SW 1271 (cell line): ENCODE results near the gene RAB20.
"Not testable (repeated sequence)": the region's sequence is repeated elsewhere in the genome, so short reads cannot be mapped to it uniquely, and the experiment has no call there.

ENCODE experiments used
- DNase-seq, 2 experiments: peaks; one replicate each; lab custom pipeline; 2025; lab: John Stamatoyannopoulos, UW

The RAB20 gene

DNA sequence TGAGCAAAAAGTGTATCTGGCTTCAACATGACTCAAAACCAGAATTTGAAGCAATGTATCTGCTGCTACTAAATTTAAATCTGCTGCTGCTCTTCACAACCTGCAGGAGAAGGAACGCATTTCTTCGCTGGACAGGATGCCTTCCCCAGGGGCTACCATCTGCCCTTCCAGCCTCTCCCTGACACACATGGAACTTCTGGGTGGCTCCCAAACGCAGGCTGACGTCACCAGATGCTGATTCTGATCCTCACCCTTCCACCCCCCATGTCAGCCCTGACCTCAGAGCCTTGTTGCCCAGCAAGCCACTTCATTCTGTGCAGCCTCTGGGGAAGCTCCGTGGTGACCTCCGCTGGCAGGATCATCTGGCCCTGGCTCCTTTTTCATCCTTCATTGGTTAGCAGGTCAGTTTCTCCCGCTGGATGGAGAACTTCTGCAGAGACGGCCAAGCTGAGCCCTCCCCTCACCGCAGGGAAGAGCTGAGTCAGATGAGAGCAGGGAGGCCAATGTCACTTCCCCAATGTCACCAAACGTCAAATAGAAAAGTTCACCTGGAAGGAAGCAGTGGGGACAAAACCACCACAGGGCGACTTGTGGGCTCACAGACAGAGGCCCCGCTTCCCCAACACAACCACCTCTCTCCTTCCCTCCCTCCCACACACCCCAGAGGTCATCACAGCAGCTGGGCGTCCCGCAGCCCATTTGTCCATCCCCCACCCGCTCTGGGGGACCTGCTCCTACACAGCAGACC lies 14.0 kb upstream of the RAB20 start:
- no peak for DNase-seq

DNA sequence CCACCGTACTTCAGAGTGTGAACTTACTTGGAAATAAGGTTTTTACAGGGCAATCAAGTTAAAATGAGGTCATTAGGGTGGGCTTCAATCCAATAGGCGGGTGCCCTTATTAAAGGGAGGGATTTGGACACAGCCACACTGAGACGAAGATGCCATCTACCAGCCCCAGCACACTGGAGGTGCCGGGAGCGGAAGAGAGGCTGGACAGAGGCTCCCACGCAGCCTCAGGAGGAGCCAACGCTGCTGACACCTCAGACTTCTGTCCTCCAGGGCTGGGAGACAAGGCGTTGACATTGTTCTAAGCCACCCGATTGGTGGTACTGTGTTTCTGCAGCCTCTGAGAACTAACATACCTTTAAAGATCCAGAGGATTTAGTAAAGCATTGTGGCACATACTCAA lies 12.6 kb upstream of the RAB20 start:
- DNase-seq, result no peak

DNA sequence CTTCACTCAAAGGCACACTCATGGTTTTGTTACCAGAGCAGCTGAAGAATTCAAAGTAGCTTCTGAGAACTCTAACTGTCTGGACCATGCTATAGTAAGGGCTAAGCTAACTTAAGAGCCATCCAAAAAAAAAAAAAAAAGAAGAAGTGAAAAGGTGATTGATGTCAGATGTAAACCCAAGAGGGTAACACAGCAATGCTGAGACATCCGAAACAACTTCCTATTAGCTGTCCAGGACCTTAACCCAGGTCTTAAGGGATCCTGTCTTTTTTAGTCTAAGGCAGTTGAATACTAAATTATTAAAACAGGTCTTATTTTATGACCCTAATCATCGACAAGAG lies 11.2 kb upstream of the RAB20 start:
- no peak for DNase-seq

DNA sequence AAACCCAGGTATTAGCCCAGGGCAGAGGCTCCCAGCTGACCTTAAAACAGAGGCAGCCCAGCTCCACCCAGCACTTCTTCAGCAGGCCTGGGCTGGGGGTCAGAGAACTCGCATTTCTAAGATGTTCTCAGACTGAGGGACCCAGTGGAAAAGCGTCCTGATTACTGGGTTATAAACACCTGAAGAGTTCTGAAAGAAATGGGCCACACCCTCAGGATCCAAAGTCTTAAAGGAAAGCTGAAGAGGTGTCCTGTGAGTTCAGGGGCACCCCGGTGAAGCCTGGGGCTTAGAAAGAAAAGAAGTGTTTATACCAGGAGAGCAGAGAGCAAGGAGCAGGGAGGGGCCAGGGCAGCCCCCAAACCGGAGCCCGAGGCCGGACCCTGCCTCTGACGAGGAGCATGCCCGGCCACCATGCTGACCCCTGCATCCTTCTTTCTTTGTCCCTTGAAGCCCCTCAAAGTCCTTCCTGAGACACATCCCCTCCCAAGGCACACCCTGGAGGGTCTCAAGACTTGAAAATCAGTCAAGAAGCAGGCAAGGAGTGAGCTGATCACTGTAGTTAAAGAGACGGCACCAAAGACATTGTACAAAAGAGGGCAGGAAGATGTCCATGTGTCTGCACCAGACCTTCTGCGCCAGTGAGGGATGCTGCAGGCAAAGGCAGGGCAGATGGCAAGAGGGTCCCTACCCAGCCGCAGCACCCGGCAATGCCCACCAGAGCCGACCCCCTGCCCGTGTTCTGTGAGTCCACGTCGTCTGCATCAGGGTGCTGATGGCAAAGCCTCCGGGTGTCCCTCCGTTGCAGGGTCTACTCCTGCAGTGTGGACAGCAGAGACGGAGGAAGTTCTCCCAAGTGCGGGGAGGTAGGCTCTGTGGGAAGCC lies 10.6 kb upstream of the RAB20 start:
- no peak for DNase-seq

DNA sequence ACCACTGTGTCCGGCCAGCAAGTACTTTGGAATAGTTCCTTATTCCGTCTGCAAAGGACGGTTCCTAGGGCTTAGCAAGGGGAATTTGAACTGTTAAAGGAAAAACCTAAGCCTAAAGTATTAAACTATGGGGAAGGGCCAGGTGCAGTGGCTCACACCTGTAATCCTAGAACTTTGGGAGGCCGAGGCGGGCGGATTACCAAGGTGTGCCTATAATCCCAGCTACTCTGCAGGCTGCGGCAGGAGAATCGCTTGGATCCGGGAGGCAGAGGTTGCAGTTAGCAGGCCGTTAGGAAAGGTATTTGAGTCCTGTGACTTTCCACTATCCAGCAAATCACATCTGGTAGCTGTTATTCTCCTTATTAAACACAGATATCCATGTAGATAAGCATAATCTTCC lies 9.4 kb upstream of the RAB20 start:
- DNase-seq, result no peak

DNA sequence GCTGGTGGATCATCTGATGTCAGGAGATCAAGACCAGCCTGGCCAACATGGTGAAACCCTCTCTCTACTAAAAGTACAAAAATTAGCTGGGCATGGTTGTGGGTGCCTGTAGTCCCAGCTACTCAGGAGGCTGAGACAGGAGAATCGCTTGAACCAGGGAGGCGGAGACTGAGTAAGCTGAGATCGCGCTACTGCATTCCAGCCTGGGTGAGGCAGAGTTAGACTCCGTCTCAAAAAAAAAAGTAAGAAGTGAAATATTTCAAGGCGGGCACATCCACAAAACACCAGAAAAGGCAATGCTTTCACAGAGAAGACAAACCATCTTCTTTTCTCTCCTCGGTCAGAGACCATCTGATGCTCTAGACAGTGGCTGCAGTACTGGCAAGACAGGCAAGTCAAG lies 8.4 kb upstream of the RAB20 start:
- DNase-seq, result not testable (repeated sequence)

DNA sequence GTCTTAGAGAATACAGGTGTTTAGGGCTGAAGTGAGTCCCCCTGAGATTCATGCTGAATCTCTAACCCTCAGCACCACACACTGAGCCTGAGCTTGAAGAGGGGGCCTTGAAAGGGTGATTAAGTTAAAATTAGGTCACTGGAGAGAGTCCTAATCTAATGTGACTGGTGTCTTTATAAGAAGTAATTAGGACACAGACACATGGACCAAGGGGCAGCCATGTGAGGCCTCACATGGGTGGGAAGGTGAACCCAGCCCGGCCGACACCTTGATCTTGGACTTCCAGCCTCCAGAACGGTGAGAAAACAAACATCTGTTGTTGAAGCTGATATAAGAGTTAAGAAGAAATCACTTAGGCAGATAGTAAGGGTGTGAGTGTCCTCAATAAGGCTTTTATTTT lies 7.1 kb upstream of the RAB20 start:
- no peak for DNase-seq

DNA sequence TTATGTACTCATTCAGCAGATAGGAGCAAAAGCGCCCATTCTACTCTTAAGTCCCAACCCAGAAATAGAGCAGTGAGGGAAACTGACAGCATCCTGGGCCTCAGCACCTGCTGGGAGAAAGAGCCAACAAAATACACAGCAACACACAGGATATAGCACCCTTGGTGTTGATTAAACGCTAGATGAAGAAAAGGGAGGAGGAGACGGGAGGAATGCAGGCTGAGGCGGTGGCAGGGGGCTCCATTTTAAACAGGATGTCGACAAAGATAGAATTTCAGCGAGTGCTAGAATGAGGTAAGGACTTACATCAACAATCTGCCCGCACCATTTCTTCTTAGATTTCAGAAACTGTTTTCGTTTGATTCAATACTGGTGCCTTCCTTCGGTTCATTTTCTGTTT lies 4.6 kb upstream of the RAB20 start:
- no peak for DNase-seq

DNA sequence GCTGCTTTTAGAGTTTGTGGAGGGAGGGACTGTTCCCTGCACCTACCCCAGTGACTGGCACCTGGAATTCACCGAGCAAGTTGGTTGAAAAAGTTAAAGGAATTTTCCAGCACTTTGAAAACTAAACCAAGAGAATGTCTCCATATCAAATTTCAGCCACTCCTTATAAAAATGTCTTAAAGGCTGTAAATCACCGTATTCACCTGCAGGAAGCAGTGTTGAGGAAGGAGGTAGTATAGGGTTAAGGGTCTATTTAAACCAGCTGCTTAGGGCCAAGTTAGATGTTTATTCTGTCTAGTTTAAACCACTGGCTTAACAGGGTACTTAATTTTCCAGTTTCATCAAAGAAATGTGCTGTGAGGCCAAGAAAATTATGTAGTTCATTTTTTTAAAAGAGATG lies 3.8 kb upstream of the RAB20 start:
- no peak for DNase-seq

DNA sequence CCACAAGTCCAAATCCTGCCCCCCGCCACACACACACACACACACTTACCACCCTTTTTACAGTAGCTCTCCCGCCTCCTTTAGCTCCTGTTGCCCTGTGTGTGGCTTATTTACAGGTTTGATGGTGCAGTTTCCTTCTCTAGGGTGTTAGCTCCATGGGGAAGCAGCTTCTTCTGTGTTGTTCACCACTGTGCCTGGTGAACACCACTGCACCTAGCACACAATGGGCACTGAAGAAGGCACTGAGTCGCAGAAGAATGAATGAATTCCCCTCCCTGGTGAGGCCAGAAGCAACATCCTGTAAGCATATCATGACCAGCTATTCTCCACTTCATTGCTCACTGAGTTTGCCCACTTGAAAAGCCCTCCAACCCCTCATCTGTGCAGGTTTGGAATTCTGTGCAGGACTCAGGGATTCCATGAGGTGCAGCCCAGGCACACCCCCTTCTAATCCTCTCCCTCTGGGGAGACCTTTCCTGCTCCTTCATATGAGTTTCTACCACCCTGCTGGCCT lies 3.0 kb upstream of the RAB20 start:
- no peak for DNase-seq

DNA sequence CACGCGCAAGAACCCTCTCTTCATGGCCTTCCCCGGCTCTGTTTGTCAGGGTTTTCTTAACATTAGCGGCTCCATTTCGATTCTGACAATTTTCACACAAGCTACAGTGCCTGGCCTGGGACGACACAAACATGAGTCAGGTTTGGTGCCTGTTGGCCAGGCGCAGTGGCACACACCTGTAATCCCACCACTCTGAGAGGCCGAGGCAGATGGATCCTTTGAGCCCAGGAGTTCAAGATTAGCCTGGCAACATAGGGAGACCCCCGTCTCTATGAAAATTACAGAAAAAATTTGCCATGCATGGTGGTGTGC lies 1.9 kb upstream of the RAB20 start:
- no peak for DNase-seq

DNA sequence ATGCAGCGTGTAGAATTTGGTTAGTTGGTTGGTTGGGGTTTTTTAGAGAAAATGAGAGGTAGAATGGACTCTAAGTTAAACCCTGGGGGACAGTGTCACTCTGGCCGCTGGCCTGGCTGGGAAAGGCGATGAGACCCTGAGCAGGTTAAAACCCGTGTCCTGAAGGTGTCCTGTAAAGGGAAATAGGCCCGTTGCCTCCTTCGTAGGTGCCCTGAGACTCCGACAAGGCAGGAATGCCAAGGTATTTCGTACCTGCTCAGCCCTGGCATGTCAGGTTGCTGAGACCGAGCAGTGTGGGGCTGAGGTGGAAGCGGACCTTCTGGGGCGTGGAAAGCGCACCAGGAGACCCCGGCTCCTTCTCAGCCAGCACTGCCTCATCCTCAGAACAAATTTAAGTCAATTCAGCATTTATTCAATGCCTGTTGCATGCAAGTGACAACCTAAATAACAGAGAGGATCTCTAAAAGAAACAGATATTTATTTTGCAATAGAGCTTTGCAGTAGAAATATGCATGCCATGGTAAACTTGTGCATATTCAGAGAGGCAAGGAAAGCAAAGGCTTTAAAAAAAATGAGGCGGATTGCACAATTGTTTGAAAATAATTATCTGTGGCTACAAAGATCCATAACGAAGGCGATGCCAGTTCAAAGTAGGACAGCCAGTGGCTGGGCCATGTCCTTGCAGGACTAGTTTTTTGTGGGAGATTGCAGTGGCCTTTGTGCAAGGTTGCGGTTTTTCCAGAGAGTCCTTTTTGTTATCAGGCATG lies 1.4 kb upstream of the RAB20 start:
- DNase-seq, result no peak

DNA sequence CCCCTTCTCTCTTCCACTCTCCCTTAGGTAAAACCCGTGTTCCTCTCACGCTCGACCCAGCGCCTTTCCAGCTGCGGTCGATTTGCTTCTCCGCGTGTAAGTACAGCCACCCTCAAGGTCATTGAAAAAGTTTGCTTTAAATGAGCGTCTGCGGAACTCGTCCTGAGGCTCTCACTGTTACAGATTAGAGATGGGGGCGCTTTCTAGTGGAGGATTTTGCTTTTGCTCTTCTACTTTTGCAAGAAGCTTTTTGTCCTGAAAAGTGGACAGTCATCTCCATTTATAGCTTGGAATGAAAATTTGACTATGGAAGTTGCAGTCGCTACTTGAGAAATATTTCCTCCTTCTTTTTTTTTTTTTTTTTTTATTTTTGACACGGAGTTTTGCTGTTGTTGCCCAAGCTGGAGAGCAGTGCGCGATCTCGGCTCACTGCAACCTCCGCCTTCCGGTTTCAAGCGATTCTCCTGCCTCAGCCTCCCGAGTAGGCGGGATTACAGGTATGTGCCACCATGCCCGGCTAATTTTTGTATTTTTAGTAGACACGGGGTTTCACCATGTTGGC lies 595 bp upstream of the RAB20 start:
- DNase-seq, result no peak

DNA sequence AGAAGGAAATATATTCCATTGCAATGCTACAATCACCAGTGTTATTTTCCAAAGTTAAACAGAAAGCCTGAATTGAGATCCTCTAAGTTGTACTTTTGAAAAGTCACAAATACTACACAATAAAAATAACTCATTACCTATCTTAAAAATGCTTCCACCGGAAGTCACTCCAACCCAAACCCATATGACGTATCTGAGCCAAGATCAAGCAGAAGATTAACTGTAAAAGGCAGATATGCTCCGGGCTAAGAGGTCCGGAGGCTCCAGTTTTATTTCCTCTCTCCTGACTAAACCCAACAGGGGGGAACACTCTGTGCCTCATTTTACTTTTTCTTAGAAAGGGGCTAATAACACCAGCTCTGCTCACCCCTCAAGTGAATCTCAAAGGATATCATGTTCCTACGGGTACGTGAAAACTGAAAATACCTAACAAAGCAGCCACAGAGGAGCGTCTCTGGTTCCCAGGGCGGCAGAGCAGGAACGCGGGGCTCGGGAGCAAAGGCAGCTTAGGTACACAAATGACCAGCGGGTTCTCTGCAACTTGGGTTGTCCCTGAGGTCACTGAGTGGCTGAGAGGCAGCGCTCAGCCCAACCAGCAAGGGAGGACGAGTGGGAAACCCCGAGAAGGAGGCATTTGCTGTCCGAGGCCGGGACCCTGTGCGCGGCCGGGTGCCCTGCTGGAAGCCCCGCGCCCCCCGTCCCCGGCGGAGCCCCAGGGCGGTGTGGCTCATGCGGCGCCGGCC lies 750 bp downstream of the RAB20 start:
- DNase-seq, result no peak

DNA sequence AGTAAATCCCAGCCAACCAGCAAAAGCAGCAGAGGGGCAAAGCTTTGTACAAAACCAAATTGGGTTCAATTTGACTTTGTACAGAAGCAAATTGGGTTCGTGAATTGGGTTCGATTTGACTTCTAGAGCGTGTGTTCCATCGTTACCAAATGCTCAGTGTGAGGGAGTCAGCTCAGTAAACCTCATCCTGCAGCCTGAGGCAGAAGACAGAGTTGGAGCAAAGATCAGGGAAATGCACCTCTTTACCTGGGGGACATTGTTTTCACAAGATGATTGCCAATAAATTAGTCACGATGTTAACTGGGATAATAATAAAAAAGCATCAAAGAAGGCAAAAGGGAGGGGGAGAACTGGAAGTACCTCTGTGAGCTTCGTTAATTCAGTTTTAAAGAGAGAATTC lies 1.5 kb downstream of the RAB20 start:
- no peak for DNase-seq

DNA sequence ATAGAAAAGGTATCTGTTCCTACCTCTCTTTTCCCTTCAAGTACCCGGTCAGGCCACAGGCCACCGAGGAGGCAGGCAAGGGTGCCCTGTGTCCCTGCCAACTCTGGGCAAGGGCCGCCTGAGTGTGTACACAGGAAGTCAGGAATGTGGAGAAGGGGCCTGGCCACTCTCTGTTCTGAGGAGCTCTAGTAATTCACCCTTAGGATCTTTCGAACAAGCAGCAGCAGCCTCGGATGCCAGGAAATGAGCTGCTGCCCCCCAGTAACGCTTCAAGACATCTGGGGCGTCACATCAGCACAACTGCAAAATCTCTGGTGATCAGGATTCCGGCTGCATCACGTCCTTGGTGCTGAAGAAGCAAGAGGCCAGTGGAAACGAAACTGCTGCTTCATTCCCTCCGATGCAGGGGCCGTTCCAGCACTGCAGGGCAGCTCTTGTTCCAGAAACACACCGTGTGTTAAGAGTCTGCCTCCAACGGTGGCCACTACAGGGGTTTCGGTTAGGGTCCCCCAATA lies 2.0 kb downstream of the RAB20 start:
- no peak for DNase-seq

DNA sequence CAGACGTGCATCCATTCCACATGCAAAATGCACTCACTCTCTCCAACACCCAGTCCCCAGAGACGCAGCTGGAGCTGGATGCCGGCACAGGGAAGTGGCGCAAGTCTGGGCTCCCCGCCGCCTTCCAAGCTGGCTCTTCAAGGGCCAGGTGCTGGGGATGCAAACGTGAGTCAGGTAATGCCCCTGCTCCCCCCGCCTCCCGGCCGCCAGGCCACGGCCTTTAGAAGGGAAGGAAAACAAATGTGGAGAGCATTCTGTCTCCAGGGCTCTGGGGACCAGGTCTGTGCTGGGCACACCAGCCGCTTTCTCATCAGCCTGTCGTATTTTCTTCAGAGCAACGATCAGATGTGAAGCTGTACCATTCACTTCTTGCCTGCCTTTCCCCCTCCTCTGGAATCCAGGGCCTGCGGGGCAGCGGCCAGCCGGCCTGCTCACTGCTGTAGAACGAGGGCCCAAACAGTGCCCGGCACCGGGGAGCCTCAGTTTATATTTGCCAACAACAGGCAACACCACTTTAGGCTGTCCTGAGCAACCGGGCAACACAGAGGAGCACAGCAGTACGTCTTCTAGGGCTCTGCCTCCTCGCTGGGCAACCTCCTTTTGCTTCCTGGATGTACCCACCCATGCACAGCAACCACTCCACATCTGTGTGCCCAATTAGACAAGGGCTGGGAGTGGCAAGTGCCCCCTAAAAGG lies 3.8 kb downstream of the RAB20 start:
- no peak for DNase-seq

DNA sequence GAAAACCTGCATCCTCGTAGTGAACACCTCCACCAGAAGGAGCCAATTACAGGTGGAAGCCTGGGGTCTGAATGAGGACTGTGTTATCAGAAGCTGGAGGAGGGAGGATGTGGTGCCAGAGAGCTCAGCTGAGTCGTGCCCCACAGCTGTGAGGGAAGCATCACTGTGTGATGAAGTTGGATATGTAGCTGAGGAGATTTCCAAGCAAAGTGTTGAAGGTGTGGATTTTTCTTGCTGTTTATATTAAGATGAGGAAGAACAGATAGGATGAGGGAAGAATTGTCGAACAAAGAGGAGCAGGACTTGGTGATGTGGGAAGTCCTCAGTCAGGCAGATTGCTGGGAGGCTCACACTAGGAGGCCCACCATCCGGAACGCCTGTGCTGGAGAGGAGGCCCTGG lies 4.4 kb downstream of the RAB20 start:
- no peak for DNase-seq

DNA sequence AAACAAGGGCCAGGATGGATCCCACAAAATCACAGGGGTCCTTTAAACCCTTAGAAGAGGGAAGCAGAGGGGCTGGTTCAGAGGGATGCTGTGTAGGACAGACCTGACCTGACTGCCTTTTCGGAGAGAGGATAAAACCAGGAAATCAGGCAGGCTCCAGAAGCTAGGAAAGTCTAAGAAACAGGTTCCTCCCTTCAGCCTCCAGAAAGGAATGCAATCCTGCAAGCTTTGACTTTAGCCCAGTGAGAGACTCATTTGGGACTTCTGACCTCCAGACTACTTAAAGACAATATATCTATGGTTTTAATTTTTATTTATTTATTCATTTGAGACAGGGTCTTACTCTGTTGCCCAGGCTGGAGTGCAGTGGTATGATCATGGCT lies 5.3 kb downstream of the RAB20 start:
- no peak for DNase-seq

DNA sequence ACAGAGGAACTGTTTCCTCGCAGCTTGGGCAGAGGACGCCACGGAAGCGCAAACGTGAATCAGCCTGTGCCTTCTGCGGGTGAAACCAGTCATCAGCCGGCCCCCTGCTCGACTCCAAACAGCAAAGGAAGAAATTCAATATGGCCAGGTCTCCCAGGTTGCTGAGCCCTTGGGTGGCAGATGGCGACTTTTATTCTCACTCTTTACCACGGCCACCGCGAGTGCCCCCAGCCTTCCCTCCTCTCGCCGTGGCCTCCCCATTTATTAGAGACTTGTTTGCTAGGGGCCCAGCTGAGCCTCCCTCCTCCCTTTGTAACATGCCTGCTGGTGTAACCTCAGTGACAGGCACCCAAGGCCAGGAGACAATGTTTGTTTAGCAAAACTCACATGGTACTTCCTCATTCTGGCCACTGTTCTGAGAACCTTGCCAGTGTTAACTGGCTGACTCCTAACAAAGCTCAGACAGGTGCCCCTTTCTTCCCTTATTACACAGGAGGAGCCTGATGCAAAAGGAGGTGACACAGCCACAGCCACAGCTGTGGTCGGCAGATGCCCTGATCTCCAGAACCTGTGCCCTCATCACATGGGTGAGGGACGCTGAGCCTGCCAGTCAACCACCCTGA lies 5.8 kb downstream of the RAB20 start:
- no peak for DNase-seq

DNA sequence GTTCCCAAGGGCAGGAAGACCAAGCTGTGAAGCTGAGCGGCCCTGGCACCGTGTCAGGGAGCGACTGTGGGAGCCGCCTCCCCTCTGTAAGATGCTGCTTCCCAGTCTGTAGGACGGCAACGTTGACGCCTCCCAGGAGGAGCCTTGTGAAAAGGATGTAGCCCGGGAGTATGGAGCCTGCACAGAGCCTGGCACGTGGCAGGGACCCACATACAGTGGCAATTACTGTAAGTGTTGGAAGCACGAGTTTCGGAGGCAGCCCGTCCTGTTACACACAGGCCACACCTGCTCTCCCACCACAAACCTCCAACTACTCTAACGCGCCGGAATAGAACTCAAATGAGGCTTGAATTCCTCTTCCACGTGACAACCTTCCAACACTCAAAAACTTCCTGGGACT lies 6.6 kb downstream of the RAB20 start:
- DNase-seq, result no peak
